ENCODE data around the gene TNIP1. TPM values are rescaled to one million over a fixed set of nuclear protein-coding genes. Genes with fewer than 3 reads are reported as not detected.

The TNIP1 gene
- polyA plus RNA-seq, 1 of the 3 experiments (the other 2 are of a cell fraction): 46.2 TPM

GRCh38 chr5:151085517-151086041 lies 4.7 kb upstream of the TNIP1 start:
- no peak for TF ChIP-seq RCOR1 (IDR thresholded peaks at IDR 0.05; ENCODE audit: low read length)
- TF ChIP-seq POLR2AphosphoS5 (IDR thresholded peaks at IDR 0.05; ENCODE audit: low read depth, low read length): no peak
- no peak for TF ChIP-seq CHD2 (IDR thresholded peaks at IDR 0.05; ENCODE audit: low read length, partially characterized antibody)
- TF ChIP-seq GABPA (IDR thresholded peaks at IDR 0.05; ENCODE audit: low read depth): no peak
- no peak for TF ChIP-seq RXRA (IDR thresholded peaks at IDR 0.05; ENCODE audit: borderline replicate concordance, low read depth)
- TF ChIP-seq TEAD4 (IDR thresholded peaks at IDR 0.05; ENCODE audit: borderline replicate concordance, insufficient read depth): no peak
- TF ChIP-seq RAD21 (IDR thresholded peaks at IDR 0.05; ENCODE audit: low read length): no peak
- no peak for TF ChIP-seq ELF1 (IDR thresholded peaks at IDR 0.05)
- TF ChIP-seq MEF2A (IDR thresholded peaks at IDR 0.05; ENCODE audit: borderline replicate concordance, low read depth): no peak
- TF ChIP-seq FOXJ3 (CRISPR knock-in tag; IDR thresholded peaks at IDR 0.05): no peak
- no peak for TF ChIP-seq YY1 (IDR thresholded peaks at IDR 0.05; ENCODE audit: low read depth)
- no peak for TF ChIP-seq FOXM1 (IDR thresholded peaks at IDR 0.05; ENCODE audit: low read depth)
- TF ChIP-seq TCF12 (IDR thresholded peaks at IDR 0.05): no peak
- Histone ChIP-seq H2AFZ (ENCODE audit: low read depth) (0 out of 2 replicates have a peak overlapping the region, but pooled peaks have one; percentile 41), H3K9me2 (no peaks in the 10 kb centered on the region), H3K27me3 (ENCODE audit: insufficient read depth) (no peaks in the 10 kb centered on the region), H4K20me1 (ENCODE audit: insufficient read depth) (no peaks in the 10 kb centered on the region), H3K4me2 (no peak overlapping the region), H3F3A (replicated peaks; ENCODE audit: insufficient read depth) (no peaks in the 10 kb centered on the region), H3K36me3 (replicated peaks in 1 of 2; ENCODE audit: control insufficient read depth in 1 of 2, insufficient read depth in 2 of 2, low read length in 1 of 2) (no peaks in the 10 kb centered on the region), H3K9me3 (no peaks in the 10 kb centered on the region), H3K9ac (no peak overlapping the region), H3K4me3 (ENCODE audit: low read depth in 2 of 2, low read length in 1 of 2) (no peak overlapping the region), H3K4me1 (ENCODE audit: control insufficient read depth in 1 of 2, insufficient read depth in 2 of 2, low read depth in 1 of 2, low read length in 1 of 2) (peaks cover 4 to 5% of the 10 kb centered on the region in 2 experiments; a peak in 3 of 4 replicates), H3K27ac (ENCODE audit: low read depth in 2 of 2, low read length in 1 of 2) (no peak overlapping the region), H3K79me2 (ENCODE audit: insufficient read depth) (peaks cover 3% of the 10 kb centered on the region; the same call in 1 of the 2 replicates)
- WGBS (ENCODE audit: low lambda C conversion rate): 50% methylated on average over 9 of the region's 9 CpGs
- DNase-seq: no peak
- ChIA-PET CTCF (interaction anchor here (0.7 to 2.9 kb wide), 3 partner anchors 29 to 40 kb away, joined by 3 to 7 read pairs (median 5); no protein-coding TSS in a partner anchor), POLR2A (no interaction called here)

GRCh38 chr5:151084363-151084762 lies 3.5 kb upstream of the TNIP1 start:
- Histone ChIP-seq H3K4me2 (no peak overlapping the region), H3K4me3 (ENCODE audit: low read depth in 2 of 2, low read length in 1 of 2) (no peak overlapping the region), H3K9me3 (no peaks in the 10 kb centered on the region), H3K4me1 (ENCODE audit: control insufficient read depth in 1 of 2, insufficient read depth in 2 of 2, low read depth in 1 of 2, low read length in 1 of 2) (peaks cover 4 to 11% of the 10 kb centered on the region in 2 experiments; a peak in 3 of 4 replicates), H3K79me2 (ENCODE audit: insufficient read depth) (peaks cover 13% of the 10 kb centered on the region), H3K27me3 (ENCODE audit: insufficient read depth) (no peaks in the 10 kb centered on the region), H3F3A (replicated peaks; ENCODE audit: insufficient read depth) (peaks cover 4% of the 10 kb centered on the region), H4K20me1 (ENCODE audit: insufficient read depth) (no peaks in the 10 kb centered on the region), H3K9me2 (no peaks in the 10 kb centered on the region), H3K27ac (ENCODE audit: low read depth in 2 of 2, low read length in 1 of 2) (no peak overlapping the region), H3K9ac (no peak overlapping the region), H3K36me3 (replicated peaks in 1 of 2; ENCODE audit: control insufficient read depth in 1 of 2, insufficient read depth in 2 of 2, low read length in 1 of 2) (no peaks in the 10 kb centered on the region), H2AFZ (ENCODE audit: low read depth) (no peak overlapping the region)
- WGBS (ENCODE audit: low lambda C conversion rate): 91% methylated on average over 7 of the region's 7 CpGs
- DNase-seq: no peak
- POLR2A ChIA-PET: no interaction called here
- CTCF ChIA-PET: interaction anchor here (0.6 to 1.8 kb wide), 2 partner anchors 31 to 33 kb away, joined by 3 to 7 read pairs; no protein-coding TSS in a partner anchor
- TF ChIP-seq TCF12 (IDR thresholded peaks at IDR 0.05): no peak
- no peak for TF ChIP-seq YY1 (IDR thresholded peaks at IDR 0.05; ENCODE audit: low read depth)
- no peak for TF ChIP-seq ELF1 (IDR thresholded peaks at IDR 0.05)
- no peak for TF ChIP-seq RCOR1 (IDR thresholded peaks at IDR 0.05; ENCODE audit: low read length)
- TF ChIP-seq PBX3 (IDR thresholded peaks at IDR 0.05): no peak
- no peak for TF ChIP-seq IRF3 (IDR thresholded peaks at IDR 0.05; ENCODE audit: low read depth, low read length)
- TF ChIP-seq REST (IDR thresholded peaks at IDR 0.05; ENCODE audit: low read depth, low read length): no peak
- TF ChIP-seq RFX5 (IDR thresholded peaks at IDR 0.05; ENCODE audit: low read length): no peak
- no peak for TF ChIP-seq RAD21 (IDR thresholded peaks at IDR 0.05; ENCODE audit: low read length)
- TF ChIP-seq NRF1 (IDR thresholded peaks at IDR 0.05; ENCODE audit: low read depth, low read length): no peak
- no peak for TF ChIP-seq EZH2phosphoT487 (IDR thresholded peaks at IDR 0.05; ENCODE audit: borderline replicate concordance, low read depth)
- no peak for TF ChIP-seq ZBTB33 (IDR thresholded peaks at IDR 0.05; ENCODE audit: borderline replicate concordance, low read depth)
- TF ChIP-seq NFIC (IDR thresholded peaks at IDR 0.05; ENCODE audit: borderline replicate concordance): no peak

All from SK-N-SH (cell line).